ENCODE results near the gene HAND2. TPM values are rescaled to one million over a fixed set of nuclear protein-coding genes. Genes with fewer than 3 reads are reported as not detected.

The HAND2 gene
- total RNA-seq, 1 donor from 2014 or later = 6.0 TPM

- DNase-seq (ENCODE audit: low spot score in 2 of 2) = no peak
- H3K27me3 ChIP-seq = no peaks in the 10 kb centered on the region
Observed at GRCh38 chr4:173503330-173504180, 26.5 kb downstream of the HAND2 start.

GRCh38 chr4:173502282-173502681 lies 27.7 kb downstream of the HAND2 start:
- intact Hi-C loops (cut with DNase I) = loop anchor here (10.0 kb wide), 1 partner anchor 783 kb away; the partner anchor contains the start of genes CEP44 and FBXO8
- H3K9me3 ChIP-seq = no peaks in the 10 kb centered on the region
- TF ChIP-seq CTCF (IDR thresholded peaks at IDR 0.05) = no peak
- DNase-seq (ENCODE audit: low spot score in 2 of 2) = no peak
- no peaks in the 10 kb centered on the region for H3K27me3 ChIP-seq
- H3K4me3 ChIP-seq = no peak overlapping the region
- H3K27ac ChIP-seq = no peak overlapping the region
- H3K4me1 ChIP-seq = peaks cover 0 to 5% of the 10 kb centered on the region in 2 donors
- no peaks in the 10 kb centered on the region for H3K36me3 ChIP-seq

More at GRCh38 chr4:173503330-173504180, 26.5 kb downstream of the HAND2 start:
- no peaks in the 10 kb centered on the region for H3K9me3 ChIP-seq
- no peak overlapping the region for H3K27ac ChIP-seq
- peaks cover 0 to 8% of the 10 kb centered on the region in 2 donors for H3K4me1 ChIP-seq
- no peaks in the 10 kb centered on the region for H3K36me3 ChIP-seq
- intact Hi-C loops (cut with DNase I) = loop anchor here (10.0 kb wide), 1 partner anchor 781 kb away; the partner anchor contains the start of genes CEP44 and FBXO8
- TF ChIP-seq CTCF (IDR thresholded peaks at IDR 0.05) = no peak
- H3K4me3 ChIP-seq = peak overlapping the region in 1 of 2 donors; percentile 20

DNA sequence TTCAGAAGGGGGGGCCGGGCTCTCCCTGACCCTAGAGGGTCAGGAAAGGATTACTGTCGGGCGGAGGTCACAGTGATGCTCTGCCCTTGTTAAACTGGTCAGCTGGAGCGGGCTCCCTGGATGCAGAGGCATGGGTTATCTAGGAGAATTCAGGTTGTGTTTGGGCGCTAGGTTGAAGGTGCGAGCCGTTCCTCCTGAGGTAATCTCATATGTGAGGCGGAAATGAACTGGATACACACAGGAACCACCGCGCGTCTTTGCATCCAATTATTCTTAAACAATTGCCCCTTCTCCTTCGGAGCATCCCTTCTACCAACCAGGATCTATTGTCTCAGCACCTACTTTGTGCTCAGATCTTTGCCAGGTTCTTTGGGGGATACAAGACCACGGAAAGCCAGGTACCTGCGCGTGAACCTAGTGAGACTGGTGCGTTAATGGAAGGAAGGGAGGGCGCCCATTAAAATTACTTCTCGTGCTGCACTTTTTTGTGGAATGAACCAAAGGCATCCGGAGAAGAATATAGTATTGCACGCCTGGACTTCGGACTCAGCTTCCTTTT lies 28.4 kb downstream of the HAND2 start:
- Histone ChIP-seq H3K27ac (no peak overlapping the region), H3K4me3 (no peak overlapping the region), H3K27me3 (no peaks in the 10 kb centered on the region), H3K36me3 (no peaks in the 10 kb centered on the region), H3K9me3 (no peaks in the 10 kb centered on the region), H3K4me1 (peaks cover 0 to 5% of the 10 kb centered on the region in 2 donors)
- intact Hi-C loops (cut with DNase I) = loop anchor here (10.0 kb wide), 1 partner anchor 783 kb away; the partner anchor contains the start of genes CEP44 and FBXO8
- DNase-seq (ENCODE audit: low spot score in 2 of 2) = no peak
- TF ChIP-seq CTCF (IDR thresholded peaks at IDR 0.05) = no peak

- TF ChIP-seq CTCF (IDR thresholded peaks at IDR 0.05) = no peak
- DNase-seq (ENCODE audit: low spot score in 2 of 2) = no peak
- intact Hi-C loops (cut with DNase I) = loop anchor here (10.0 kb wide), 1 partner anchor 784 kb away; the partner anchor contains the start of genes CEP44 and FBXO8
- Histone ChIP-seq H3K27me3 (no peaks in the 10 kb centered on the region), H3K4me1 (peaks cover 0 to 3% of the 10 kb centered on the region in 2 donors), H3K27ac (no peak overlapping the region), H3K4me3 (peak overlapping the region; percentile 39 to 46), H3K36me3 (no peaks in the 10 kb centered on the region), H3K9me3 (no peaks in the 10 kb centered on the region)
Observed at GRCh38 chr4:173500841-173501591, 29.0 kb downstream of the HAND2 start.

Measured in ascending aorta (tissue), 2 donors.